ENCODE results near the gene IYD.

DNA sequence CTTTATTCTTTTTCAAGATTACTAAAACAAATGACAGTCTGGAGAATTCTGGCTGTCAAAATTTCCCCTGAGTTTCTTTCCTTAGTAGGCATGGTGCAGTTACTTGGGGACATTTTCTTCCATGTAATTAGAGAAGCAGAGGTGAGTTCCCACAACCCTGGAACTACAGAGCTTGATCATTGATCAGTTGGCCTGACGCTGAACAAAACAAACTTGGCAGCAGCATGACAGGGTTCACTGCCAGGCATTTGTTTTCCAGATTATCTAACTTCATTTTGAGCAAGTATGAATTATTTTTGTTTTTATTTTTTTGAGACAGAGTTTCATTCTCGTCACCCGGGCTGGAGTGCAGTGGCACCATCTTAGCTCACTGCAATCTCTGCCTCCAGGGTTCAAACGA lies 22.6 kb downstream of the IYD start:
- TF ChIP-seq, protein P1, sequence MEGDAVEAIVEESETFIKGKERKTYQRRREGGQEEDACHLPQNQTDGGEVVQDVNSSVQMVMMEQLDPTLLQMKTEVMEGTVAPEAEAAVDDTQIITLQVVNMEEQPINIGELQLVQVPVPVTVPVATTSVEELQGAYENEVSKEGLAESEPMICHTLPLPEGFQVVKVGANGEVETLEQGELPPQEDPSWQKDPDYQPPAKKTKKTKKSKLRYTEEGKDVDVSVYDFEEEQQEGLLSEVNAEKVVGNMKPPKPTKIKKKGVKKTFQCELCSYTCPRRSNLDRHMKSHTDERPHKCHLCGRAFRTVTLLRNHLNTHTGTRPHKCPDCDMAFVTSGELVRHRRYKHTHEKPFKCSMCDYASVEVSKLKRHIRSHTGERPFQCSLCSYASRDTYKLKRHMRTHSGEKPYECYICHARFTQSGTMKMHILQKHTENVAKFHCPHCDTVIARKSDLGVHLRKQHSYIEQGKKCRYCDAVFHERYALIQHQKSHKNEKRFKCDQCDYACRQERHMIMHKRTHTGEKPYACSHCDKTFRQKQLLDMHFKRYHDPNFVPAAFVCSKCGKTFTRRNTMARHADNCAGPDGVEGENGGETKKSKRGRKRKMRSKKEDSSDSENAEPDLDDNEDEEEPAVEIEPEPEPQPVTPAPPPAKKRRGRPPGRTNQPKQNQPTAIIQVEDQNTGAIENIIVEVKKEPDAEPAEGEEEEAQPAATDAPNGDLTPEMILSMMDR (optimal IDR thresholded peaks at IDR 0.05 in 1 of 3, IDR thresholded peaks at IDR 0.05 in 1 of 3, conservative IDR thresholded peaks at IDR 0.05 in 1 of 3; ENCODE audit: extremely low read depth in 1 of 3, insufficient read depth in 2 of 3, low read length in 3 of 3) = no peak
- no peak for TF ChIP-seq EZH2 (IDR thresholded peaks at IDR 0.05; ENCODE audit: low read length)
